ENCODE data around the gene CHODL. TPM values are rescaled to one million over a fixed set of nuclear protein-coding genes. Genes with fewer than 3 reads are reported as not detected.

CHODL gene
- total and polyA plus RNA-seq, 2 of the 4 experiments (the other 2 are of a cell fraction): under 0.01 TPM; not detected in 1

GRCh38 chr21:18253221-18253620, 8.6 kb downstream of the CHODL start:
- Histone ChIP-seq H3K56ac (ENCODE audit: extremely low read depth, insufficient read depth, low read length) (no peak overlapping the region), H3K27me3 (ENCODE audit: control insufficient read depth, insufficient read depth, low read length) (no peaks in the 10 kb centered on the region), H3K4me2 (ENCODE audit: low read depth, low read length) (no peak overlapping the region), H3K9me3 (ENCODE audit: control insufficient read depth, insufficient read depth, low read length) (peaks cover 2% of the 10 kb centered on the region; the same call in 1 of the 2 replicates), H3K14ac (replicated peaks; ENCODE audit: low read depth, low read length) (no peak overlapping the region), H2AK9ac (replicated peaks; ENCODE audit: low read depth, low read length, poor library complexity) (no peak overlapping the region), H2BK120ac (ENCODE audit: low read depth, low read length) (no peak overlapping the region), H2BK20ac (ENCODE audit: low read depth, low read length) (no peak overlapping the region), H3K4me3 (ENCODE audit: insufficient read depth, low read depth, low read length) (no peak overlapping the region), H2AK5ac (ENCODE audit: low read depth, low read length) (no peak overlapping the region), H3K18ac (ENCODE audit: low read depth, low read length) (no peak overlapping the region), H4K5ac (ENCODE audit: low read depth, low read length) (no peak overlapping the region), H4K91ac (ENCODE audit: insufficient read depth, low read depth, low read length) (no peak overlapping the region), H3K23ac (ENCODE audit: low read depth, low read length) (no peak overlapping the region), H4K20me1 (ENCODE audit: insufficient read depth, low read length) (no peaks in the 10 kb centered on the region), H2BK5ac (ENCODE audit: low read depth, low read length, poor library complexity, severe bottlenecking) (no peak overlapping the region), H2AFZ (replicated peaks; ENCODE audit: low read length, poor library complexity) (no peak overlapping the region), H3K79me1 (ENCODE audit: low read depth in 1 of 2, low read length in 2 of 2) (no peaks in the 10 kb centered on the region), H2BK15ac (ENCODE audit: low read depth, low read length) (no peak overlapping the region), H3K36me3 (ENCODE audit: control insufficient read depth, insufficient read depth, low read length) (no peaks in the 10 kb centered on the region), H4K8ac (ENCODE audit: low read depth in 2 of 2, low read length in 2 of 2) (no peak overlapping the region), H3K9me1 (ENCODE audit: insufficient read depth, low read length) (no peaks in the 10 kb centered on the region), H3K4me1 (ENCODE audit: control insufficient read depth, insufficient read depth, low read length) (no peaks in the 10 kb centered on the region), H3K9ac (ENCODE audit: low read depth, low read length) (no peak overlapping the region), H3K27ac (ENCODE audit: insufficient read depth, low read length) (no peak overlapping the region), H3K4ac (ENCODE audit: low read depth, low read length) (no peak overlapping the region)
- ChIA-PET CTCF (no interaction called here), POLR2A (ENCODE audit: unreplicated experiment) (no interaction called here)
- TF ChIP-seq USF2 (IDR thresholded peaks at IDR 0.05; ENCODE audit: low read depth, low read length) (no peak), RCOR1 (IDR thresholded peaks at IDR 0.05; ENCODE audit: insufficient replicate concordance, low read length) (no peak), MAZ (IDR thresholded peaks at IDR 0.05; ENCODE audit: borderline replicate concordance, low read depth, low read length) (no peak), POLR2A (IDR thresholded peaks at IDR 0.05; ENCODE audit: low read depth, low read length) (no peak), ELK1 (IDR thresholded peaks at IDR 0.05; ENCODE audit: borderline replicate concordance, low read depth, low read length) (no peak), MXI1 (IDR thresholded peaks at IDR 0.05; ENCODE audit: borderline replicate concordance, low read depth, low read length) (no peak), CHD1 (IDR thresholded peaks at IDR 0.05; ENCODE audit: low read depth, low read length) (no peak)
- DNase-seq: no peak
- BruUV-seq (replicated peaks): no TSS peak
- dilution Hi-C loops (cut with HindIII; ENCODE audit: low sequenced_read_pairs, unreplicated experiment): no loop called here
- no peak for ATAC-seq (ENCODE audit: low read depth)
- intact Hi-C loops (cut with micrococcal nuclease): no loop called here
- no CpG with 5 or more reads among the region's 2 CpGs for WGBS, 2 experiments (ENCODE audit: extremely low coverage in 2 of 2, insufficient read length in 1 of 2)
- in situ Hi-C loops (cut with MboI; ENCODE audit: low sequenced_read_pairs): no loop called here
